OCI-LY3 (cell line): ENCODE measurements around the gene NKAIN2.

ENCODE experiments used
- H2AFZ ChIP-seq: fragments of 200-600, 300-600 bp; shearing (Covaris generic); 2 replicates; pipeline ENCODE4 v1.6.0; 2014; ENCODE audit warnings: antibody characterized with exemption, low read depth, low read length
- H3K27ac ChIP-seq: fragments of 200-600, 300-600 bp; sonication (generic); 2 replicates; pipeline ENCODE4 v1.5.1; 2014; ENCODE audit warnings: mild to moderate bottlenecking, low read length, moderate library complexity, mixed read lengths
- H3K27me3 ChIP-seq: fragments of 200-600, 300-600 bp; sonication (generic); 2 replicates; pipeline ENCODE4 v1.6.1; 2014; ENCODE audit warnings: low read depth, low read length, mixed read lengths
- H3K36me3 ChIP-seq: fragments of 200-600, 300-600 bp; sonication (generic); replicated peaks from 2 replicates; pipeline ENCODE3; 2014; ENCODE audit warnings: low read depth, low read length, mixed read lengths
- H3K4me1 ChIP-seq: fragments of 300-600, 200-600 bp; sonication (generic); 2 replicates; pipeline ENCODE4 v1.6.1; 2014; ENCODE audit warnings: low read length, mixed read lengths
- H3K4me2 ChIP-seq: fragments of 200-600, 300-600 bp; sonication (generic); 2 replicates; pipeline ENCODE4 v1.6.1; 2014; ENCODE audit warnings: low read length, mixed read lengths
- H3K4me3 ChIP-seq: fragments of 300-600, 200-600 bp; sonication (generic); 2 replicates; pipeline ENCODE4 v1.5.1; 2014; ENCODE audit warnings: antibody characterized with exemption, mild to moderate bottlenecking, low read length, moderate library complexity
- H3K79me2 ChIP-seq: fragments of 300-600, 200-600 bp; shearing (Covaris generic); 2 replicates; pipeline ENCODE4 v1.6.1; 2014; ENCODE audit warnings: mild to moderate bottlenecking, low read length, mixed read lengths
- H3K9ac ChIP-seq: fragments of 300-600, 200-600 bp; shearing (Covaris generic); 2 replicates; pipeline ENCODE4 v1.6.0; 2014; ENCODE audit warnings: mild to moderate bottlenecking, low read length, moderate library complexity
- H3K9me3 ChIP-seq: fragments of 200-600, 300-600 bp; shearing (Covaris generic); 2 replicates; pipeline ENCODE4 v1.6.1; 2014; ENCODE audit warnings: low read length, mixed read lengths; ENCODE audit not compliant: insufficient read depth
- H4K20me1 ChIP-seq: fragments of 200-600, 300-600 bp; sonication (generic); 2 replicates; pipeline ENCODE4 v1.6.1; 2016; ENCODE audit warnings: low read length, mixed read lengths; ENCODE audit not compliant: insufficient read depth
- CTCF ChIP-seq: fragments of 200-600, 300-600 bp; sonication (generic); IDR thresholded peaks from 2 replicates; pipeline ENCODE4 v1.5.1; 2014; ENCODE audit warnings: antibody characterized with exemption, low read length, low read depth
- EZH2phosphoT487 ChIP-seq: fragments of 200-600 bp; shearing (Covaris generic); IDR thresholded peaks from 2 replicates; pipeline ENCODE4 v1.6.1; 2018; ENCODE audit warnings: antibody characterized with exemption, mixed run types, low read depth

Gene NKAIN2

GRCh38 chr6:124436803-124437202 is 633.1 kb downstream of the NKAIN2 start:
- Histone ChIP-seq H3K9ac (no peak overlapping the region), H3K4me2 (peak overlapping the region; percentile 45), H3K4me1 (peaks cover 49% of the 10 kb centered on the region), H2AFZ (no peak overlapping the region), H4K20me1 (no peaks in the 10 kb centered on the region), H3K4me3 (no peak overlapping the region), H3K27ac (peak overlapping the region; percentile 31; the same call in 1 of the 2 replicates), H3K36me3 (no peaks in the 10 kb centered on the region), H3K9me3 (no peaks in the 10 kb centered on the region), H3K79me2 (no peaks in the 10 kb centered on the region), H3K27me3 (no peaks in the 10 kb centered on the region)
- TF ChIP-seq CTCF (no peak), EZH2phosphoT487 (no peak)

- H3K4me3 ChIP-seq = no peak overlapping the region
- no peaks in the 10 kb centered on the region for H4K20me1 ChIP-seq
- H3K27ac ChIP-seq = peak overlapping the region; percentile 63
- H3K4me1 ChIP-seq = peaks cover 49% of the 10 kb centered on the region
- TF ChIP-seq EZH2phosphoT487 (no peak), CTCF (no peak)
- peak overlapping the region; percentile 44 for H3K4me2 ChIP-seq
- H3K36me3 ChIP-seq = no peaks in the 10 kb centered on the region
- no peaks in the 10 kb centered on the region for H3K27me3 ChIP-seq
- peak overlapping the region; percentile 63 for H2AFZ ChIP-seq
- no peaks in the 10 kb centered on the region for H3K9me3 ChIP-seq
- no peaks in the 10 kb centered on the region for H3K79me2 ChIP-seq
- H3K9ac ChIP-seq = peak overlapping the region; percentile 27; the same call in 1 of the 2 replicates
These were observed 634.9 kb downstream of the NKAIN2 start for GRCh38 chr6:124438546-124439065.

- H3K9me3 ChIP-seq = no peaks in the 10 kb centered on the region
- H3K27ac ChIP-seq = no peak overlapping the region
- no peak overlapping the region for H2AFZ ChIP-seq
- no peaks in the 10 kb centered on the region for H4K20me1 ChIP-seq
- TF ChIP-seq CTCF = no peak
- no peak for TF ChIP-seq EZH2phosphoT487
- no peaks in the 10 kb centered on the region for H3K27me3 ChIP-seq
- H3K4me3 ChIP-seq = no peak overlapping the region
- H3K4me2 ChIP-seq = no peak overlapping the region
- no peak overlapping the region for H3K9ac ChIP-seq
- H3K79me2 ChIP-seq = no peaks in the 10 kb centered on the region
- no peaks in the 10 kb centered on the region for H3K36me3 ChIP-seq
- H3K4me1 ChIP-seq = peaks cover 32% of the 10 kb centered on the region
These were observed 637.8 kb downstream of the NKAIN2 start for GRCh38 chr6:124441450-124441849.

- no peak for TF ChIP-seq CTCF
- no peak for TF ChIP-seq EZH2phosphoT487
- no peak overlapping the region for H2AFZ ChIP-seq
- no peaks in the 10 kb centered on the region for H3K36me3 ChIP-seq
- H3K27me3 ChIP-seq = no peaks in the 10 kb centered on the region
- no peaks in the 10 kb centered on the region for H4K20me1 ChIP-seq
- H3K4me3 ChIP-seq = no peak overlapping the region
- no peaks in the 10 kb centered on the region for H3K9me3 ChIP-seq
- no peaks in the 10 kb centered on the region for H3K79me2 ChIP-seq
- no peak overlapping the region for H3K4me2 ChIP-seq
- H3K9ac ChIP-seq = no peak overlapping the region
- H3K27ac ChIP-seq = no peak overlapping the region
- H3K4me1 ChIP-seq = peaks cover 16% of the 10 kb centered on the region
These were observed 639.9 kb downstream of the NKAIN2 start for GRCh38 chr6:124443541-124443940.
